ENCODE results near the gene ABCD3.

Gene ABCD3

DNA sequence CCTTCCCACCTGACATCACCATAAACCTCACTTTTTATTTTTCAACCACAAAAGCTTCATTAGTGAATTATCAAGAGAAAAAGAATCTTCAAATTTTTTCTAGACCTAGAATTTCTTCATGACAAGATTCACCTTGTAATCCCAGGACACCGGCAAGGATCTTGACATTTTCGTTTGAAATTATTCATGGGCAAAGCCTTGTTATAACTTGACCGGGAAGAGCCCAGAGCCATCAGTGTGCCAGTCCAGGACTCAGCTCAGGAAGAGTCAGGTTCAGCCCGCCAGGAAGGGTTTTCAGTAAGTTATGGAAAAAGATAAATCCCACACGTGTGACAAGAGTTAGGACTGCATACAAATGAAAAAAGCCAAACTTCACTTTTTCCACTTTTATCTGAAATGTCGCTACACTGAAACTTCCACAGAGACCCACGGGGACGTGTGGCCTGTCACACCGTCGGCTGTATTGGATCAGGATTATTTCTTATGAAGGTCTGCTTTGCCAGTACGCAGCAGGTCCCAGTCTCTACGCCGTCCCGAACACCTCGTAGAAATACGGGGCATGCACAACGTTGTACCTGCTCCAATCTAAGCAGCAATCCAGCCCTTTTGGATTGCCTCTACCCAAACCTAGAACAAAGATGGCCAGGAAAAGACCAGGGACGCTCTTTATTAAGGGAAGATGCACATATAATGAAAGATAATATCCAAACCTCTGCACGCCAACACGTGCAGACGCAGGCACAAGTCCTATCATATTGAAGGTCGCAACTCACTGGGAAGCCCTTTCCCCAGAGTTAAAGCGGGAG lies 122.5 kb downstream of the ABCD3 start:
- Histone ChIP-seq H3K36me3 (ENCODE audit: control insufficient read depth, insufficient read depth, low read length) (peaks cover 19% of the 10 kb centered on the region), H3K9me3 (ENCODE audit: control insufficient read depth, insufficient read depth, low read length) (no peaks in the 10 kb centered on the region), H3K4me1 (ENCODE audit: control insufficient read depth, insufficient read depth, low read length) (peaks cover 17% of the 10 kb centered on the region), H3K27ac (ENCODE audit: low read depth, low read length) (no peak overlapping the region), H3K4me3 (ENCODE audit: low read depth, low read length) (peak overlapping the region; percentile 69), H3K27me3 (ENCODE audit: control insufficient read depth, insufficient read depth, low read length) (peaks cover 45% of the 10 kb centered on the region), H3K9ac (ENCODE audit: low read depth, low read length) (peak overlapping the region; percentile 68)

DNA sequence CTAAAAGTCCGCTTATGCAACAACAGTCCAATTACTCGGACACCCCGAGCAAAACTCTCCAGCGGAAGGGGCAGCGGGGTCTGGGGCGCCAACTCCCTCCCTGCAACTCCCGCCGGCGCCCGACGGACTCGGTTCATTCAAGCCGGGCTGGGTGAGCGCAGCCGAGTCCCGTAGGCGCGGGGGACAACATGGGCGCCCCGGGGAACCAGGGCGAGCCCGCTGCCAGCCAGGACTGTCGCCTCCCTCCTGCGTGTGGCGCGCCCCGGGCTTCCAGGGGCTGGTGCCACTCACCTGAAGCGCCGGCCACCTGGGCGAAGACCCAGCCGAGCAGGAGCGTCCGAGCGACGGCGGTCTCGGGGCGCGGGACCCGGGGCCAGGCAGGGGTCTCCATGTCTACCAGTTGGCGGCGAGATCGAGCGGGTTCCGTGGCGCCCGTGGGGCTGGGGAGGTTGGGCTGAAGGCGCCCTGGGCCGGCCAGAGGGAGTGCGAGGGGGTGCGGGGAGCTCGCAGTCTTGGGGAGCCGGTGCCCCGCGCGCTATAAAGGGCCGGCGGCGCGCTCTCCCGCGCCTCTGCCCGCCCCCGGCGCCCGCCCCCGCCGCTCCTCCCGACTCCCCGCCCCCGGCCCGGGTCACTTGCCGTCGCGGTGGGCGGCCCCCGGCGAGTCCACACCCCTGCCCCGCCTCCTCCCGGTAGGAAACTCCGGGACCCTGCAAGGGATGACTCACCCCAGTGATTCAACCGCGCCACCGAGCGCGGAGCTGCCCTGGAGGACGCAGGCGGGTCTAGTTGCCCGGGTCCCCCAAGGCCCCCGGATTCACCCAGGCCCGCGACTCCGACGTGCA lies 123.3 kb downstream of the ABCD3 start, which contains the start of gene F3:
F3 (minus strand) TSS at position 514 of the 842 bp plus-strand sequence; CDS start at position 391, 123 bp downstream.
- H3K4me3 ChIP-seq (ENCODE audit: low read depth, low read length): peak within 1 kb of the TSS; percentile 69
- peaks cover 13% of the 10 kb centered on the region; the same call in 1 of the 2 replicates for H3K36me3 ChIP-seq (ENCODE audit: control insufficient read depth, insufficient read depth, low read length)
- no peaks in the 10 kb centered on the region for H3K9me3 ChIP-seq (ENCODE audit: control insufficient read depth, insufficient read depth, low read length)
- peaks cover 45% of the 10 kb centered on the region for H3K27me3 ChIP-seq (ENCODE audit: control insufficient read depth, insufficient read depth, low read length)
- peak within 1 kb of the TSS; percentile 74 for H3K27ac ChIP-seq (ENCODE audit: low read depth, low read length)
- H3K4me1 ChIP-seq (ENCODE audit: control insufficient read depth, insufficient read depth, low read length): peaks cover 17% of the 10 kb centered on the region
- H3K9ac ChIP-seq (ENCODE audit: low read depth, low read length): peak within 1 kb of the TSS; percentile 68

DNA sequence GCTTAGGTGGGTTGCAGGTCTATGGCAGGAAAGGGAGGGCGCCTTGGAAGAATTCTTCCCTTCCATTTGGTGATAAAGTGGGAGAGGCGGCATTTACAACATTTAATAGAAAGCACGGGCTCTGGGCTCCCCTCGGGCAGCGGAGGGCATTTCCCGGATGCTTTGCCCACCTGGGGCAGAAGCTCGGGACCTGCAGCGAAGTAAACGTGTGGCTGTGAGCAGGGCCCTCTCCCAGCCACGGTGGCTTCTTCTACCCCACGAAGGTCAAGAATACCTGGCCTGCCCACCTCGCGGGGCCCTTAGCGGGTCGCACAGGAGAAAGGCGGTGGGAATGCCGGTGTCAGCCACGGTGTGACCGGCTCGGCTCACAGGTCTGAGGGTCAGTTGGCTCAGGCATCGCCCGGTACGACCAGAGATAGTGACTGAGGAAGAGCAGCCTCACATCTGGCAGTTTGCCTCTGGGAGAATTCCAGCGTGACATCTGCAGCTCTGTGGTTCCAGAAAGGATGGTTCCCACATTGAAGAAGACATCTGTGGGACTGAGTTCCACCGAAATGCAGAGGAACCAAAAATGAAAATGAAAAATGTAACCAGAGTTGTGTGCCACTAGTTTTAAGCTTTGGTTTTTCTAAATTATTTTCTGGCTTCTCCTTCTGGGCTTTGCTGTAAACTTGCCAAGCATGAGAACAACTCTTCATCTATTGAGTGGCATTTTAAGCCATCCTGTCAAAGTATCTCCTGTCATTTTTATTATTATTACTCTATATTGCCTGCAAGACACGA lies 124.1 kb downstream of the ABCD3 start:
- H3K9ac ChIP-seq (ENCODE audit: low read depth, low read length): peak overlapping the region; percentile 49
- H3K4me3 ChIP-seq (ENCODE audit: low read depth, low read length): peak overlapping the region; percentile 69
- H3K4me1 ChIP-seq (ENCODE audit: control insufficient read depth, insufficient read depth, low read length): peaks cover 17% of the 10 kb centered on the region
- peaks cover 7% of the 10 kb centered on the region; the same call in 1 of the 2 replicates for H3K36me3 ChIP-seq (ENCODE audit: control insufficient read depth, insufficient read depth, low read length)
- no peaks in the 10 kb centered on the region for H3K9me3 ChIP-seq (ENCODE audit: control insufficient read depth, insufficient read depth, low read length)
- peak overlapping the region; percentile 74 for H3K27ac ChIP-seq (ENCODE audit: low read depth, low read length)
- peaks cover 45% of the 10 kb centered on the region for H3K27me3 ChIP-seq (ENCODE audit: control insufficient read depth, insufficient read depth, low read length)

DNA sequence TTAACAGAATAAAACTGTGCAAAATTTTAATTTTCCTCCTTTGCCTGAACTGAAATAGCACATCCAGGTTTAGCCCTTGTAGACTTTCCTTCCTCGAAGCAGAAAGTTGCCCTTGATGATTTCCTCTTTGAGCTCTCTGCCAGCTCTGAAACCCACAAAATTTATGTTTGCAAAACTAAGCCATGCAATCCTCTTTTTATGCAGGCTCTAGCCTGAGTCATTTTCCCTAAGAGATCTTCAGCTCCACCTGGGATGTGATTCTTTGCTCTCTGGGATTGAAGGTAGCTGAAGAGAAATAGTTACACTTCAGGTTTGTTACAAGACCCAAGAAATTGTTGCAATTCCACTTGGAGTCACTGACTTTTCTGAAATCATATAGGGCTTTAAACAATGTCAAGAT lies 124.8 kb downstream of the ABCD3 start:
- Histone ChIP-seq H3K36me3 (ENCODE audit: control insufficient read depth, insufficient read depth, low read length) (peaks cover 6% of the 10 kb centered on the region; the same call in 1 of the 2 replicates), H3K9ac (ENCODE audit: low read depth, low read length) (no peak overlapping the region), H3K9me3 (ENCODE audit: control insufficient read depth, insufficient read depth, low read length) (no peaks in the 10 kb centered on the region), H3K4me3 (ENCODE audit: low read depth, low read length) (no peak overlapping the region), H3K27me3 (ENCODE audit: control insufficient read depth, insufficient read depth, low read length) (peaks cover 45% of the 10 kb centered on the region), H3K27ac (ENCODE audit: low read depth, low read length) (no peak overlapping the region), H3K4me1 (ENCODE audit: control insufficient read depth, insufficient read depth, low read length) (peaks cover 17% of the 10 kb centered on the region)

DNA sequence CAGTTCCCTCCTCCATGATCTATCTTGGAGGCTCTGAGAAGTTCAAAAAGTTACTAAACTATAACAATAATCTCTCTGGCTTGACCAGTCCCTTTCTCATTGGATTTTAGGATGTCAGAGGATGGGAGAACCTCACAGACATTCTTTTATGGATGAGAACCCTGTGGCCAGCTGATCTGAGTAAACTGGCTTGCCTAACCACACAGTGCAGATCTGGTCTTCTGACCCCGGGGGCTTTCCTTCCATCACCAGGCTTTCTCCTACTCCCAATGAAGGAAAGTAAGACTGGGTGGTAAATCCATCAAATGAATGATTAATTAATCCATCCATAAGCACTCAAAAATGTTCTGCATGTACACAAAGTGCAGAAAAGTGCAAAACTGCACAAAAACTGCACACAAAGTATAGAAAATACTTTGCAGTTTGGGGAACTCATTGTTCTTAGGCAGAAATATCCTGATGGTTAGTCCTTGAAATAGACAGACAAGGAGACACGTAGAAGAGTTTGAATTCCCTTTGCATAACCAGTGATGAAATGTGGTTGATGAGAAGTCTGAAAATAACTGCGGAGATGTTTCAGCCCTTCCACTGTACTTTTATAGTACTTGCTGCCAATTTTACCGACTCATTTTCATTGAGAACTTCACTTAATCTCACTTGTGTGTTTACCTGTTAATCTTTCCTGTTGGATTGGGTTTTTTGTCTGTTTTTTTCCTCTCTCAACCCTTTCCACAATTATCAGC lies 125.9 kb downstream of the ABCD3 start:
- H3K4me3 ChIP-seq (ENCODE audit: low read depth, low read length): no peak overlapping the region
- H3K36me3 ChIP-seq (ENCODE audit: control insufficient read depth, insufficient read depth, low read length): peaks cover 6% of the 10 kb centered on the region; the same call in 1 of the 2 replicates
- H3K27me3 ChIP-seq (ENCODE audit: control insufficient read depth, insufficient read depth, low read length): peaks cover 45% of the 10 kb centered on the region
- H3K9ac ChIP-seq (ENCODE audit: low read depth, low read length): no peak overlapping the region
- H3K27ac ChIP-seq (ENCODE audit: low read depth, low read length): no peak overlapping the region
- peaks cover 13% of the 10 kb centered on the region for H3K4me1 ChIP-seq (ENCODE audit: control insufficient read depth, insufficient read depth, low read length)
- H3K9me3 ChIP-seq (ENCODE audit: control insufficient read depth, insufficient read depth, low read length): no peaks in the 10 kb centered on the region

DNA sequence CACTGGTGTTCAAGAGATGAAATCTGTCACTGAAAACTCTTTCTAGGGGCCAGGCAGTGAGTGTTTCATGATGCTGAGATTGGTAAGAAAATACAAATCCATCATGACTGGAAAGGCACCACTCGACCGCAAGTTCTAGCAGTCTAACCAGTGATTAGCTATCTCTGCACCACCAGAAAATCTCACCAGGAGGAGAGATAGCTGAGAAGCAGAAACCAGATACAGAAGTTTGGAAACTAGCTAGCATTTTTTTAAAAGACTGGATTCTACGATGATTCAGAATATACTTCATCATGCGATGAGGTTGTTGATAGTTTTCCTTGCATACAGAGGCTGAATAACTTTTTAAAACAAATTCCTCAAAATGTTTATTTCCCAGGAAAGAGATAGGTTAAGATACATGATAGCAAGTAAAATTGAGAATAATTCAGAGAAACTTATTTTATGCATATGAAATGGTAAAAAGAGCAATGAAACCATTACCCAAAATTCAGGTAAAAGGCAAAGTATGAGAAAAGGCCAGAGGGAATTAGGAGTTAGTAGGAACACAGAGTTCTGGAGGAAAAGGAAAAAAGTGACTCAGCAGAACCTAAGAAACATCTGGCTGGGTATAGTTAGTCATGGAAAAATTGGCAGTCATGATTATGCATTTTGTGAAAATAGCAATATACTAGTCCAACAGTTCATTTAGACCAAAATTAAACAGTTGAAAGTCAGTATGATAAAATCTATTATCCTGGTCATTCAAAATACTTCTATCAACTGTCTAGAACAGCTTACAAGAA lies 126.7 kb downstream of the ABCD3 start:
- H3K27me3 ChIP-seq (ENCODE audit: control insufficient read depth, insufficient read depth, low read length): peaks cover 42% of the 10 kb centered on the region
- H3K36me3 ChIP-seq (ENCODE audit: control insufficient read depth, insufficient read depth, low read length): no peaks in the 10 kb centered on the region; the same call in 1 of the 2 replicates
- no peak overlapping the region for H3K4me3 ChIP-seq (ENCODE audit: low read depth, low read length)
- H3K27ac ChIP-seq (ENCODE audit: low read depth, low read length): no peak overlapping the region
- peaks cover 13% of the 10 kb centered on the region for H3K4me1 ChIP-seq (ENCODE audit: control insufficient read depth, insufficient read depth, low read length)
- no peak overlapping the region for H3K9ac ChIP-seq (ENCODE audit: low read depth, low read length)
- no peaks in the 10 kb centered on the region for H3K9me3 ChIP-seq (ENCODE audit: control insufficient read depth, insufficient read depth, low read length)

DNA sequence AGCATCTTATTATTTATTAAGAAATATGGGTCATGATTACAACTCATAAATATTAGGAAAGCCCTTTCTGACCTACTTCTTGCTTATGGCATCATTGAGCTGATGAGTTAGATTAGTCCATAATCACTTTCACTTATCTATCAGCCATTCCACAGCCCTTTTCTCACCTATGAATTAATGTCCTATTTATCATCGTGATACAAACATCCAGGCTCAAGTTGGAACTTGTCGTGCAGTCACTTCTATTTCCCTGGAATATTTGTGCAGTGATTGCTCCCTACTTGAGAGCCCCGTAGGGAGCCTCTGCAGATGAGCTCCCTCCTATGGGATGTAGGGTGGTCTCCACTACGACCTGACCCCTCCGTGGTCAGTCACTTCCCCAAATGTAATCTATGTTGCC lies 131.5 kb downstream of the ABCD3 start:
- no peaks in the 10 kb centered on the region for H3K36me3 ChIP-seq (ENCODE audit: control insufficient read depth, insufficient read depth, low read length)
- no peaks in the 10 kb centered on the region for H3K9me3 ChIP-seq (ENCODE audit: control insufficient read depth, insufficient read depth, low read length)
- no peak overlapping the region for H3K27ac ChIP-seq (ENCODE audit: low read depth, low read length)
- no peak overlapping the region for H3K4me3 ChIP-seq (ENCODE audit: low read depth, low read length)
- H3K27me3 ChIP-seq (ENCODE audit: control insufficient read depth, insufficient read depth, low read length): 0 out of 2 replicates have a peak, but pooled peaks cover 1% of the 10 kb centered on the region
- peaks cover 40% of the 10 kb centered on the region for H3K4me1 ChIP-seq (ENCODE audit: control insufficient read depth, insufficient read depth, low read length)
- H3K9ac ChIP-seq (ENCODE audit: low read depth, low read length): no peak overlapping the region

DNA sequence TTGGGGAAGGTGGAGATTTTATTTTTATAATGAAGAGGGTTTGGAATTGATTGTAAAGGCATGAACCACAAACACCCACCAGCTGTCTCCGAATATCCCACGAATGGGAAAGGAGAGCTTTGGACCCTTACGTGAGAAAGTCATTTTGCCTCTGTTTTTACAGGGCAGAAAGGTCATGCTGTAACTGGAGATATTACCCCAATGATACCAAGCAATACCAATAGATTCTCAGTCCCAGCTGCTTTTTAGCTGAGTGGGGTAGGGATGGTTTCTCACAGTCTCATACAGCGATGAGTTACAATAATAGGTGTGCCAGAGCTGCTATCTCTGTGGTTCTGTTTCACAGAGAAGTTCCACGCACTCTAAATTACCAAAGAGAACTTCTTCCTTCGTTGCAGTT lies 132.2 kb downstream of the ABCD3 start:
- Histone ChIP-seq H3K27me3 (ENCODE audit: control insufficient read depth, insufficient read depth, low read length) (no peaks in the 10 kb centered on the region), H3K4me1 (ENCODE audit: control insufficient read depth, insufficient read depth, low read length) (peaks cover 42% of the 10 kb centered on the region), H3K27ac (ENCODE audit: low read depth, low read length) (no peak overlapping the region), H3K9me3 (ENCODE audit: control insufficient read depth, insufficient read depth, low read length) (no peaks in the 10 kb centered on the region), H3K36me3 (ENCODE audit: control insufficient read depth, insufficient read depth, low read length) (no peaks in the 10 kb centered on the region), H3K9ac (ENCODE audit: low read depth, low read length) (no peak overlapping the region), H3K4me3 (ENCODE audit: low read depth, low read length) (no peak overlapping the region)

DNA sequence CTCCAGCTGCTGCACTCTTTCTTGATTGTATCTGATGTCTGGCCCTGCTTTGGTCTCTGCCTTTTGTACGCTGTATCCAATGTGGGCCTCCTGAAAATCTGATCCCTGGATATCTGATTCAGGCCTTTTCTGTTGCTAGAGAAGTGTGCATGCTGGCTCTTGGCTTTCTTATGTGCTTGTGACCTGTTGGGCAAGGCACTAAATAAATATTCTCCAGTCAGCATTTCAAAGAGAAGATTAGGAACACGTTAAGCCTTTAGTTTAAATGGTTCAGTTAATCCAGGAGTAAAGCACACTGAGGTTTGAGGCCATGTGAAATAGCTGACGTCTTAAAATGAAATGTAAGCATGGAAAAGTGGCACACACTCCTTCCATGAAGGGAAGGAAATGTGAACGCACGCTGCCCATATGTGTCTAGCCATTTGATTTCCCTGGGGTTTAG lies 132.6 kb downstream of the ABCD3 start:
- no peak overlapping the region for H3K9ac ChIP-seq (ENCODE audit: low read depth, low read length)
- H3K27me3 ChIP-seq (ENCODE audit: control insufficient read depth, insufficient read depth, low read length): no peaks in the 10 kb centered on the region
- H3K9me3 ChIP-seq (ENCODE audit: control insufficient read depth, insufficient read depth, low read length): no peaks in the 10 kb centered on the region
- no peaks in the 10 kb centered on the region for H3K36me3 ChIP-seq (ENCODE audit: control insufficient read depth, insufficient read depth, low read length)
- peaks cover 42% of the 10 kb centered on the region for H3K4me1 ChIP-seq (ENCODE audit: control insufficient read depth, insufficient read depth, low read length)
- no peak overlapping the region for H3K4me3 ChIP-seq (ENCODE audit: low read depth, low read length)
- no peak overlapping the region for H3K27ac ChIP-seq (ENCODE audit: low read depth, low read length)
